ENCODE data around the gene GPR183.

GPR183 gene

DNA sequence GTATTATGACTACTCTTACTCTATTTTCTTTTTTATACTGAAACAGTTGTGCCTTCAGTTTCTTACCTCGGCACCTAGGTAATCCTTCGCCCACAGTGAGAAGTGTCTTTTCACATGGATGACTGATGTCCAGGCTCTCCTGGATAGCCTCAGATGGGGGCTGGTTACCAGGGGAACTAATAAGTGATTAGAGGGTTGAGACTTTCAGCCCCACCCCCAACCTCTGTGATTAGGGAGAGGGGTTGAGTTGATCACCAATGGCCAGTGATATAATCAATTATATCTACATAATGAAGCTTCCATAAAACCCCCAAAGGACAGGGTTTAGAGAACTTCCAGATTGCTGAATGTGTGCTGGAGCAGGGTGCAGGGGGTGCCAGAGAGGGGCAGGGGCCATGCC is 43.0 kb upstream of the GPR183 start:
- H3K36me3 ChIP-seq (ENCODE audit: insufficient read depth, low read length): peaks cover 51% of the 10 kb centered on the region; the same call in 1 of the 2 replicates
- H3K79me2 ChIP-seq (ENCODE audit: insufficient read depth, low read length): no peaks in the 10 kb centered on the region

DNA sequence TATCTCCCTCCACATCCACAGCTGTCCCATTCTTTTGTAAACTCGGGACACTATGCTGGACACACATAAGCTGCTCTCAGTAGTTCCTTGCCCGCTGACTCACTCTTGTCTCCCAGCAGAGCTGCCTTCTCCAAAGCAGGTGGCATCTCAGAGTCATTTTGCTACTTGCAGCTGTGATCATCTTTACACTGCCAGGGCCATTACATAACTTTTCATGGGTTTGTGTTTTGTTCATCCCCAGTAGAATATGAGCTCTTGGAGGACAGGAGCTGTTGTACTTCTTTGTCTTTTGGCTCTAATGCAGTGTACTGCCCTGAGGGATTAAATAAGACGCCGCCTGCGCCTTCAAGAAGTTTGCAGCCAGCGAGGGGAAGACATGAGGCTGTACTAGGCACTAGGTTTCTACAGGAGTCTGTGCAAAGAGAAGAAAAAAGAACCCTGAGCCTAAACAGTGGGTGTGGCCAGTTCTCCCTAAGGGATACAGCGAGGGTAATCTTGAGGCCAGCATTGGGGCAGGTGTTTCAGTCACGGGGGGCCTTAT is 40.8 kb upstream of the GPR183 start:
- Histone ChIP-seq H3F3A (ENCODE audit: low read depth) (no peaks in the 10 kb centered on the region), H3K4me3 (ENCODE audit: low read length, poor library complexity, severe bottlenecking) (no peak overlapping the region), H2AFZ (ENCODE audit: low read length) (no peak overlapping the region), H3K9ac (ENCODE audit: low read depth, low read length, poor library complexity, severe bottlenecking) (no peak overlapping the region), H4K20me1 (ENCODE audit: insufficient read depth, low read length, poor library complexity, severe bottlenecking) (no peaks in the 10 kb centered on the region), H3K79me2 (ENCODE audit: insufficient read depth, low read length) (no peaks in the 10 kb centered on the region), H3K9me3 (ENCODE audit: insufficient read depth, low read depth, low read length) (no peaks in the 10 kb centered on the region), H3K27me3 (ENCODE audit: insufficient read depth, low read length, poor library complexity, severe bottlenecking) (no peaks in the 10 kb centered on the region), H3K4me1 (ENCODE audit: insufficient read depth, low read length, poor library complexity, severe bottlenecking) (no peaks in the 10 kb centered on the region), H3K9me2 (replicated peaks; ENCODE audit: low read depth, low read length) (no peaks in the 10 kb centered on the region), H3K36me3 (ENCODE audit: insufficient read depth, low read length) (peaks cover 66% of the 10 kb centered on the region; the same call in 1 of the 2 replicates), H3K4me2 (ENCODE audit: low read depth, low read length, poor library complexity, severe bottlenecking) (no peak overlapping the region)
- TF ChIP-seq, protein P1, sequence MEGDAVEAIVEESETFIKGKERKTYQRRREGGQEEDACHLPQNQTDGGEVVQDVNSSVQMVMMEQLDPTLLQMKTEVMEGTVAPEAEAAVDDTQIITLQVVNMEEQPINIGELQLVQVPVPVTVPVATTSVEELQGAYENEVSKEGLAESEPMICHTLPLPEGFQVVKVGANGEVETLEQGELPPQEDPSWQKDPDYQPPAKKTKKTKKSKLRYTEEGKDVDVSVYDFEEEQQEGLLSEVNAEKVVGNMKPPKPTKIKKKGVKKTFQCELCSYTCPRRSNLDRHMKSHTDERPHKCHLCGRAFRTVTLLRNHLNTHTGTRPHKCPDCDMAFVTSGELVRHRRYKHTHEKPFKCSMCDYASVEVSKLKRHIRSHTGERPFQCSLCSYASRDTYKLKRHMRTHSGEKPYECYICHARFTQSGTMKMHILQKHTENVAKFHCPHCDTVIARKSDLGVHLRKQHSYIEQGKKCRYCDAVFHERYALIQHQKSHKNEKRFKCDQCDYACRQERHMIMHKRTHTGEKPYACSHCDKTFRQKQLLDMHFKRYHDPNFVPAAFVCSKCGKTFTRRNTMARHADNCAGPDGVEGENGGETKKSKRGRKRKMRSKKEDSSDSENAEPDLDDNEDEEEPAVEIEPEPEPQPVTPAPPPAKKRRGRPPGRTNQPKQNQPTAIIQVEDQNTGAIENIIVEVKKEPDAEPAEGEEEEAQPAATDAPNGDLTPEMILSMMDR (conservative IDR thresholded peaks at IDR 0.05; ENCODE audit: low read length): no peak
- no peak for TF ChIP-seq EZH2phosphoT487 (IDR thresholded peaks at IDR 0.05; ENCODE audit: borderline replicate concordance)

More for the DNA sequence above, 43.0 kb upstream of the GPR183 start:
- peaks cover 8% of the 10 kb centered on the region for H3K4me1 ChIP-seq (ENCODE audit: insufficient read depth, low read length, poor library complexity, severe bottlenecking)
- no peak overlapping the region for H3K4me2 ChIP-seq (ENCODE audit: low read depth, low read length, poor library complexity, severe bottlenecking)
- H3K4me3 ChIP-seq (ENCODE audit: low read length, poor library complexity, severe bottlenecking): no peak overlapping the region
- no peak overlapping the region for H3K9ac ChIP-seq (ENCODE audit: low read depth, low read length, poor library complexity, severe bottlenecking)
- H3K9me2 ChIP-seq (replicated peaks; ENCODE audit: low read depth, low read length): no peaks in the 10 kb centered on the region
- no peak for TF ChIP-seq EZH2phosphoT487 (IDR thresholded peaks at IDR 0.05; ENCODE audit: borderline replicate concordance)
- TF ChIP-seq, protein P1 (conservative IDR thresholded peaks at IDR 0.05; ENCODE audit: low read length): no peak
- H3F3A ChIP-seq (ENCODE audit: low read depth): no peaks in the 10 kb centered on the region
- H3K9me3 ChIP-seq (ENCODE audit: insufficient read depth, low read depth, low read length): no peaks in the 10 kb centered on the region
- H2AFZ ChIP-seq (ENCODE audit: low read length): no peak overlapping the region
- H4K20me1 ChIP-seq (ENCODE audit: insufficient read depth, low read length, poor library complexity, severe bottlenecking): no peaks in the 10 kb centered on the region
- H3K27me3 ChIP-seq (ENCODE audit: insufficient read depth, low read length, poor library complexity, severe bottlenecking): no peaks in the 10 kb centered on the region

DNA sequence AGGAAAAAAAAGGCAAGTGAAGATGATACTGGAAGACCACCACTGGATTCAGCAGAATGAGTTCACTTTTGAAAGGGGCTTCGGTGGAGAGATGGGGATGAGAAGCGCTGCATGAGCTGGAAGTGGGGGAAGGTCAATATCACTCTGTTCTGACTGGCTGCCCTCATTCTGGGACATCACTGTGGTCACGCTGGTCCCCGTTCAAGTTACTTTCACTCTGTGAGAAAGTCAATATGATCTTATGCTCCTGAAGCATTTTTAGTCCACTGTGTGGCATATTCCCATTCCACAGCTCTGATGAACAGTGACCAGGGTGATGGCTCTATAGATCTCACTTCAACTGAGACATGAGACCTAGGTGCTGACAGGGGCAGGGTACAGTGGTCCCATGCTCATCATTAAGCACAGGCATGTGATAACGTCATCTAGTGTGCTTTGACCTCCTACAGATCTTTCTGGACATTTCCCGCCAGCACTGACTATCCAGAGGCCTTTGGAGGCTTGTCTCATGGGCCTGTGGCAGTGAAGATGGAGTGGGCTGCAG is 40.2 kb upstream of the GPR183 start:
- H2AFZ ChIP-seq (ENCODE audit: low read length): no peak overlapping the region
- no peak overlapping the region for H3K4me3 ChIP-seq (ENCODE audit: low read length, poor library complexity, severe bottlenecking)
- H3K9me3 ChIP-seq (ENCODE audit: insufficient read depth, low read depth, low read length): no peaks in the 10 kb centered on the region
- no peaks in the 10 kb centered on the region for H3K27me3 ChIP-seq (ENCODE audit: insufficient read depth, low read length, poor library complexity, severe bottlenecking)
- H3K36me3 ChIP-seq (ENCODE audit: insufficient read depth, low read length): peaks cover 72% of the 10 kb centered on the region; the same call in 1 of the 2 replicates
- no peak for TF ChIP-seq EZH2phosphoT487 (IDR thresholded peaks at IDR 0.05; ENCODE audit: borderline replicate concordance)
- TF ChIP-seq, protein P1 (conservative IDR thresholded peaks at IDR 0.05; ENCODE audit: low read length): no peak
- no peaks in the 10 kb centered on the region for H3F3A ChIP-seq (ENCODE audit: low read depth)
- H4K20me1 ChIP-seq (ENCODE audit: insufficient read depth, low read length, poor library complexity, severe bottlenecking): no peaks in the 10 kb centered on the region
- no peak overlapping the region for H3K9ac ChIP-seq (ENCODE audit: low read depth, low read length, poor library complexity, severe bottlenecking)
- no peaks in the 10 kb centered on the region for H3K4me1 ChIP-seq (ENCODE audit: insufficient read depth, low read length, poor library complexity, severe bottlenecking)
- H3K9me2 ChIP-seq (replicated peaks; ENCODE audit: low read depth, low read length): no peaks in the 10 kb centered on the region
- no peak overlapping the region for H3K4me2 ChIP-seq (ENCODE audit: low read depth, low read length, poor library complexity, severe bottlenecking)
- H3K79me2 ChIP-seq (ENCODE audit: insufficient read depth, low read length): no peaks in the 10 kb centered on the region

Measured in Loucy (cell line).